ENCODE results near the gene RPS21.

GRCh38 chr20:62344092-62344491 lies 42.8 kb upstream of the RPS21 start:
- TF ChIP-seq, protein P1, sequence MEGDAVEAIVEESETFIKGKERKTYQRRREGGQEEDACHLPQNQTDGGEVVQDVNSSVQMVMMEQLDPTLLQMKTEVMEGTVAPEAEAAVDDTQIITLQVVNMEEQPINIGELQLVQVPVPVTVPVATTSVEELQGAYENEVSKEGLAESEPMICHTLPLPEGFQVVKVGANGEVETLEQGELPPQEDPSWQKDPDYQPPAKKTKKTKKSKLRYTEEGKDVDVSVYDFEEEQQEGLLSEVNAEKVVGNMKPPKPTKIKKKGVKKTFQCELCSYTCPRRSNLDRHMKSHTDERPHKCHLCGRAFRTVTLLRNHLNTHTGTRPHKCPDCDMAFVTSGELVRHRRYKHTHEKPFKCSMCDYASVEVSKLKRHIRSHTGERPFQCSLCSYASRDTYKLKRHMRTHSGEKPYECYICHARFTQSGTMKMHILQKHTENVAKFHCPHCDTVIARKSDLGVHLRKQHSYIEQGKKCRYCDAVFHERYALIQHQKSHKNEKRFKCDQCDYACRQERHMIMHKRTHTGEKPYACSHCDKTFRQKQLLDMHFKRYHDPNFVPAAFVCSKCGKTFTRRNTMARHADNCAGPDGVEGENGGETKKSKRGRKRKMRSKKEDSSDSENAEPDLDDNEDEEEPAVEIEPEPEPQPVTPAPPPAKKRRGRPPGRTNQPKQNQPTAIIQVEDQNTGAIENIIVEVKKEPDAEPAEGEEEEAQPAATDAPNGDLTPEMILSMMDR (IDR thresholded peaks at IDR 0.05 in 8 of 11, conservative IDR thresholded peaks at IDR 0.05 in 3 of 11): no peak
- TF ChIP-seq POLR2AphosphoS5 (IDR thresholded peaks at IDR 0.05): no peak
